H1 (cell line): Measurements from ENCODE around the gene CD28. TPM values are rescaled to one million over a fixed set of nuclear protein-coding genes. Genes with fewer than 3 reads are reported as not detected.
A peak's percentile ranks its signal among the peaks of the same experiment; 100 is the strongest.

Experiments used
- CTCF ChIA-PET: fragments of 300-600 bp; sonication (Branson Sonifier 250); formaldehyde crosslinking; loops from one replicate; lab custom pipeline; 2021; ENCODE audit not compliant: partially characterized antibody; lab: Charles Lee
- POLR2A ChIA-PET: fragments of 300-600 bp; sonication (Branson Sonifier 250); formaldehyde crosslinking; loops from one replicate; lab custom pipeline; 2021; ENCODE audit warnings: inconsistent platforms; ENCODE audit not compliant: partially characterized antibody; lab: Charles Lee
- DNase-seq, 2 experiments: peaks; one replicate each; pipeline versions ENCODE4 v3.0.0 to v3.0.0-alpha.2; 2010 to 2022; ENCODE audit warnings: low spot score in 2 of 2, low read depth in 1 of 2, mixed read lengths in 1 of 2
- FAIRE-seq: peaks from 2 replicates; lab custom pipeline; 2011; peaks lifted over from hg19 to GRCh38; lab: Jason Lieb, UNC
- H2AFZ ChIP-seq: 2 replicates; pipeline ENCODE4 v1.8.1; 2012; ENCODE audit warnings: low read length, inconsistent platforms
- H2AK5ac ChIP-seq: 2 replicates; pipeline ENCODE4 v1.6.1; 2013; ENCODE audit warnings: low read depth, low read length
- H2BK120ac ChIP-seq: replicated peaks from 2 replicates; pipeline ENCODE3; 2013; ENCODE audit warnings: low read depth, low read length, inconsistent platforms
- H2BK12ac ChIP-seq: 2 replicates; pipeline ENCODE4 v1.6.1; 2013; ENCODE audit warnings: low read depth, low read length
- H2BK15ac ChIP-seq: 2 replicates; pipeline ENCODE4 v1.6.1; 2013; ENCODE audit warnings: low read length
- H2BK20ac ChIP-seq: 2 replicates; pipeline ENCODE4 v1.6.1; 2013; ENCODE audit warnings: low read length
- H2BK5ac ChIP-seq: 2 replicates; pipeline ENCODE4 v1.6.1; 2013; ENCODE audit warnings: low read depth, low read length
- H3K14ac ChIP-seq: 2 replicates; pipeline ENCODE4 v1.6.1; 2013; ENCODE audit warnings: inconsistent platforms; ENCODE audit not compliant: insufficient read length
- H3K18ac ChIP-seq: 2 replicates; pipeline ENCODE4 v1.6.1; 2013; ENCODE audit warnings: low read length; ENCODE audit errors: extremely low read depth
- H3K23ac ChIP-seq: 2 replicates; pipeline ENCODE4 v1.6.1; 2013; ENCODE audit warnings: inconsistent platforms; ENCODE audit not compliant: insufficient read length
- H3K23me2 ChIP-seq: 2 replicates; pipeline ENCODE4 v1.6.1; 2013; ENCODE audit warnings: low read depth, low read length
- H3K27ac ChIP-seq: 2 replicates; pipeline ENCODE4 v1.6.1; 2011; ENCODE audit warnings: low read depth, low read length, inconsistent platforms
- H3K27me3 ChIP-seq, 4 experiments: replicated peaks in 1 of 4; 1 replicate in 1 of 4; 2 replicates in 3 of 4; pipeline versions ENCODE4 v1.6.1 to v1.8.1; 2011 to 2013; ENCODE audit warnings: low read length in 3 of 4, mild to moderate bottlenecking in 3 of 4, inconsistent platforms in 2 of 4, mixed read lengths in 2 of 4, moderate library complexity in 1 of 4; ENCODE audit not compliant: control insufficient read depth in 3 of 4, insufficient read depth in 3 of 4; ENCODE audit errors: extremely low read depth in 1 of 4
- H3K36me3 ChIP-seq, 4 experiments: 2 replicates each; pipeline versions ENCODE4 v1.6.1 to v1.8.1; 2011 to 2013; ENCODE audit warnings: mild to moderate bottlenecking in 4 of 4, low read length in 3 of 4, moderate library complexity in 2 of 4, control low read depth in 1 of 4, inconsistent platforms in 1 of 4; ENCODE audit not compliant: insufficient read depth in 4 of 4, control insufficient read depth in 2 of 4
- H3K4ac ChIP-seq: replicated peaks from 2 replicates; pipeline ENCODE3; 2013; ENCODE audit warnings: low read length, low read depth, mixed read lengths, inconsistent platforms; ENCODE audit not compliant: insufficient read length
- H3K4me1 ChIP-seq, 4 experiments: replicated peaks in 1 of 4; 1 replicate in 1 of 4; 2 replicates in 3 of 4; pipeline versions ENCODE4 v1.6.1 to v1.8.1; 2011 to 2013; ENCODE audit warnings: low read length in 3 of 4, inconsistent platforms in 2 of 4, mixed read lengths in 1 of 4; ENCODE audit not compliant: insufficient read depth in 4 of 4, control insufficient read depth in 3 of 4
- H3K4me2 ChIP-seq, 2 experiments: 2 replicates each; pipeline versions ENCODE4 v1.6.1 to v1.8.1; 2011 to 2013; ENCODE audit warnings: low read depth in 2 of 2, low read length in 2 of 2, control low read depth in 1 of 2, inconsistent platforms in 1 of 2, mild to moderate bottlenecking in 1 of 2; ENCODE audit not compliant: insufficient read depth in 1 of 2
- H3K4me3 ChIP-seq, 4 experiments: fragments of 200-600, 300-600 bp in 1 of 4; sonication (generic), shearing (Covaris generic), sonication (Bioruptor Twin) in 1 of 4; 2 replicates each; pipeline versions ENCODE4 v1.5.1 to v1.8.1; 2011 to 2016; ENCODE audit warnings: low read length in 4 of 4, low read depth in 3 of 4, control low read depth in 2 of 4, inconsistent platforms in 2 of 4, mild to moderate bottlenecking in 2 of 4, mixed read lengths in 1 of 4, moderate library complexity in 1 of 4; ENCODE audit not compliant: insufficient read depth in 2 of 4; ENCODE audit errors: extremely low read depth in 1 of 4
- H3K56ac ChIP-seq: replicated peaks from 2 replicates; pipeline ENCODE3; 2013; ENCODE audit warnings: low read depth, mild to moderate bottlenecking, mixed read lengths, low read length, inconsistent platforms; ENCODE audit not compliant: insufficient read length
- H3K79me1 ChIP-seq: 2 replicates; pipeline ENCODE4 v1.6.1; 2013; ENCODE audit warnings: low read depth, low read length, control low read depth
- H3K79me2 ChIP-seq, 2 experiments: 2 replicates each; pipeline versions ENCODE4 v1.6.1 to v1.8.1; 2012 to 2013; ENCODE audit warnings: low read length in 2 of 2, mild to moderate bottlenecking in 2 of 2, inconsistent platforms in 1 of 2; ENCODE audit not compliant: insufficient read depth in 2 of 2, control insufficient read depth in 1 of 2
- H3K9ac ChIP-seq, 4 experiments: replicated peaks in 1 of 4; 1 replicate in 1 of 4; 2 replicates in 3 of 4; pipeline versions ENCODE4 v1.6.1 to v1.8.1; 2011 to 2013; ENCODE audit warnings: low read depth in 3 of 4, low read length in 3 of 4, control low read depth in 2 of 4, mild to moderate bottlenecking in 2 of 4, moderate library complexity in 2 of 4, inconsistent platforms in 1 of 4; ENCODE audit errors: extremely low read depth in 1 of 4
- H3K9me3 ChIP-seq, 2 experiments: 2 replicates each; pipeline versions ENCODE4 v1.6.1 to v1.8.1; 2012 to 2013; ENCODE audit warnings: mild to moderate bottlenecking in 2 of 2, moderate library complexity in 2 of 2, control low read depth in 1 of 2, inconsistent platforms in 1 of 2, low read depth in 1 of 2, low read length in 1 of 2, mixed read lengths in 1 of 2; ENCODE audit not compliant: insufficient read depth in 2 of 2
- H4K20me1 ChIP-seq, 2 experiments: replicated peaks in 1 of 2; 2 replicates each; pipeline versions ENCODE3 to v1.8.1; 2011 to 2013; ENCODE audit warnings: inconsistent platforms in 2 of 2, low read length in 2 of 2, mild to moderate bottlenecking in 1 of 2; ENCODE audit not compliant: insufficient read depth in 2 of 2, control insufficient read depth in 1 of 2
- H4K5ac ChIP-seq: 2 replicates; pipeline ENCODE4 v1.6.1; 2013; ENCODE audit warnings: low read length, low read depth, mixed read lengths, inconsistent platforms; ENCODE audit not compliant: insufficient read length
- H4K8ac ChIP-seq: 2 replicates; pipeline ENCODE4 v1.8.0; 2013; ENCODE audit warnings: mild to moderate bottlenecking, moderate library complexity, low read length, inconsistent platforms; ENCODE audit not compliant: insufficient read depth; ENCODE audit errors: extremely low read depth
- H4K91ac ChIP-seq: replicated peaks from 2 replicates; pipeline ENCODE3; 2013; ENCODE audit warnings: low read length, mixed read lengths, inconsistent platforms; ENCODE audit not compliant: insufficient read length
- ASH2L ChIP-seq: fragments of 200-600, 300-600 bp; sonication (generic); IDR thresholded peaks from one replicate; pipeline ENCODE4 v1.7.1; 2017; ENCODE audit warnings: low read length
- WGBS, 2 experiments: shearing (Covaris generic) in 1 of 2; methylation state at CpG; one replicate each; pipeline versions ENCODE4 v1.1.6 to v1.1.7; 2013 to 2015; ENCODE audit warnings: low lambda C conversion rate in 2 of 2, mixed read lengths in 2 of 2, inconsistent platforms in 1 of 2, low coverage in 1 of 2, missing lambda C conversion rate in 1 of 2; ENCODE audit not compliant: insufficient replicate concordance in 2 of 2, insufficient coverage in 1 of 2, insufficient read length in 1 of 2; ENCODE audit errors: extremely low coverage in 1 of 2, missing lambda C conversion rate in 1 of 2; 5-methylcytosine and 5-hydroxymethylcytosine counted together
- polyA plus RNA-seq, 7 experiments: library from polyadenylated mRNA; depleted of rRNA in 3 of 7; stranded (reverse) in 5 of 7; unstranded in 2 of 7; fragments of >200 nt in 5 of 7; fragments of 200-250 nt in 2 of 7; gene quantifications; 1 replicate in 5 of 7; 2 replicates in 1 of 7; 4 replicates in 1 of 7; pipeline versions ENCODE4 v1.2.1 to v1.2.3, GENCODE V29; 2011 to 2013; ENCODE audit warnings: missing spikeins in 2 of 7, mixed read lengths in 2 of 7
- total RNA-seq: library from RNA; stranded (reverse); fragmentation: NEBNext Ultra II Directional; extraction: Animal tissue kit (Norgen Biotek cat#: 25700); gene quantifications from 2 replicates; pipeline ENCODE4 v1.2.1, GENCODE V29; 2021

CD28 gene
- total and polyA plus RNA-seq, 2 of the 8 experiments (the other 6 are each of a cell fraction or from before 2014, with no cell fraction given) = not detected

DNA sequence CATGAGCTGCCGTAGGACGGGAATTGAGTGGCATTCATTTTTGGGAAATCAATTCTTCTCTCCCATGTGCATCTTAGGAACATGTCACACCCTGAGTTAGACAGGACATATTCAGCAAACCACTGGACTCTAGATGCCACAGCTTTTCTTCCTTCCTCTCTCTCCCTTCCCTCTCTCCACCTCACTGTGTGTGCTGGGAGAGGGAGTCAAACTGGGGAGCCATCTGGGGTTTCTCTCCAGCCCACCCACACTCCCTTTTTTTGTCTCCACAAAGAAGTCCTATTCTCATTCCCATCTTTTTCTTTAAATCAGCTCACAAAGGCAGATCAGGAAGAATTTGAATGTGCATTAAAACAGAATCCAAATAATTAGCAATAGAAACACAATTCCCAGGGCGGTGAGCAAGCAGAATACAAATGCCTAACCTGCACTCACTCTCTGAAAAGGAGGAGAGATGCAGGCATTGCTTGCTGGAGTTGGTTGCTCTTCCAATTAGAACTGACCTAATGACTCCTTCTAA lies 15.4 kb downstream of the CD28 start:
- Histone ChIP-seq H3K79me1 (no peaks in the 10 kb centered on the region), H2BK120ac (peak overlapping the region; percentile 50), H3K23ac (no peak overlapping the region), H3K27ac (peak overlapping the region; percentile 23; the same call in 1 of the 2 replicates), H2AFZ (no peak overlapping the region; the same call in 1 of the 2 replicates), H3K79me2 (no peaks in the 10 kb centered on the region), H3K14ac (no peak overlapping the region), H3K27me3 (no peaks in the 10 kb centered on the region), H3K18ac (peak overlapping the region; percentile 85), H3K4me3 (no peak overlapping the region), H2AK5ac (no peak overlapping the region), H3K4me2 (peak overlapping the region; percentile 37 to 53), H3K56ac (no peak overlapping the region), H2BK20ac (peak overlapping the region; percentile 51; the same call in 1 of the 2 replicates), H3K36me3 (no peaks in the 10 kb centered on the region), H4K8ac (no peak overlapping the region), H3K9ac (no peak overlapping the region), H3K9me3 (no peaks in the 10 kb centered on the region), H2BK12ac (0 out of 2 replicates have a peak overlapping the region, but pooled peaks have one; percentile 11), H3K23me2 (no peaks in the 10 kb centered on the region), H4K5ac (peak overlapping the region; percentile 82), H4K20me1 (no peaks in the 10 kb centered on the region), H3K4ac (peak overlapping the region; percentile 33), H2BK15ac (no peak overlapping the region), H2BK5ac (peak overlapping the region; percentile 68; the same call in 1 of the 2 replicates), H3K4me1 (peaks cover 1 to 19% (median 12%) of the 10 kb centered on the region in 4 experiments; a peak in 4 of 7 replicates), H4K91ac (peak overlapping the region; percentile 53)
- FAIRE-seq = peak; percentile 55
- POLR2A ChIA-PET = no interaction called here
- DNase-seq = peak; percentile 34 to 44
- 58% methylated on average over 3 of the region's 3 CpGs; no CpG with 5 or more reads in 1 of the 2 experiments for WGBS, 2 experiments
- CTCF ChIA-PET = interaction anchor here (0.7 to 2.4 kb wide), 6 partner anchors 10 to 152 kb away, joined by 3 to 11 read pairs (median 5); no protein-coding TSS in a partner anchor
- TF ChIP-seq ASH2L = peak; percentile 30
